ENCODE measurements around the gene PPFIA2.

The PPFIA2 gene

DNA sequence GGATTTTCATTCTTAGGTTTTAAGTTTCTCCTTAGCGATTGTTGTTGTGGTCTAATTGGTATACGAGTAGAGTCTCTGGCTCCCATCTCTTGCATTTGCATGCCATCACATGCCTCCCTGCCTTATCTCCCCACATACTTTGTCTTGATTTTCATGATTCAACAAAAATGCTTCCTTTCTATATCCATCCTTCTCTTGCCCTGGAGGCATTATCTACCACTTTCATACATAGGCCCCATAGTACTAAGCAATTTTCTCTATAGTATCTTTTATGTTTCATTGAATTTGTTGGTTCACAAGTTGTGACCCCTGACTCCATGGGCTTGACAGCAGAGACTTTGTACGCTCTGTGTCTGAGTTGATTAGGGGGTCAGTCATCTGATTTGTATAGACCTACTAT lies 455.2 kb downstream of the PPFIA2 start:
- no peak for TF ChIP-seq ZFX (IDR thresholded peaks at IDR 0.05)
- TF ChIP-seq, protein P1, sequence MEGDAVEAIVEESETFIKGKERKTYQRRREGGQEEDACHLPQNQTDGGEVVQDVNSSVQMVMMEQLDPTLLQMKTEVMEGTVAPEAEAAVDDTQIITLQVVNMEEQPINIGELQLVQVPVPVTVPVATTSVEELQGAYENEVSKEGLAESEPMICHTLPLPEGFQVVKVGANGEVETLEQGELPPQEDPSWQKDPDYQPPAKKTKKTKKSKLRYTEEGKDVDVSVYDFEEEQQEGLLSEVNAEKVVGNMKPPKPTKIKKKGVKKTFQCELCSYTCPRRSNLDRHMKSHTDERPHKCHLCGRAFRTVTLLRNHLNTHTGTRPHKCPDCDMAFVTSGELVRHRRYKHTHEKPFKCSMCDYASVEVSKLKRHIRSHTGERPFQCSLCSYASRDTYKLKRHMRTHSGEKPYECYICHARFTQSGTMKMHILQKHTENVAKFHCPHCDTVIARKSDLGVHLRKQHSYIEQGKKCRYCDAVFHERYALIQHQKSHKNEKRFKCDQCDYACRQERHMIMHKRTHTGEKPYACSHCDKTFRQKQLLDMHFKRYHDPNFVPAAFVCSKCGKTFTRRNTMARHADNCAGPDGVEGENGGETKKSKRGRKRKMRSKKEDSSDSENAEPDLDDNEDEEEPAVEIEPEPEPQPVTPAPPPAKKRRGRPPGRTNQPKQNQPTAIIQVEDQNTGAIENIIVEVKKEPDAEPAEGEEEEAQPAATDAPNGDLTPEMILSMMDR (conservative IDR thresholded peaks at IDR 0.05), result no peak
- H3K27ac ChIP-seq, result no peak overlapping the region

DNA sequence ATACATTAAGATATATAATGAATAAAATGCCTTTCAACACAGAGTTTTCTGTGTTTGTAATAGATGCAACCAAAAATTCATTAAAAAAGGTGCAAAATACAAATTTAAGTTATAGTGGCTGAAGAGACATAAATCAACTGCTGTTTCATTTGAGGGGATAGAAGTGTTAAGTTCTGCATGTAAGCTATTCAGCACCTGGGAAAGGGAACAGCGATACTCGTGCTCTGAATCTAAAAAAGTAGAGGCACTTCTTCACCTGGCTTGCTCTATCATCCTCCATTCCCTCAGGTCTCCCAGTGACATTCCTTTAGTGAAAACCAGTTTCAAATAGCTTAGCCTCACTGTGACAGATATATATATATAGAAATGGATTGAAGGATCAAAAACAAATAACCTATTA lies 458.7 kb downstream of the PPFIA2 start:
- TF ChIP-seq, protein P1 (conservative IDR thresholded peaks at IDR 0.05), result no peak
- TF ChIP-seq ZFX (IDR thresholded peaks at IDR 0.05), result no peak
- no peak overlapping the region for H3K27ac ChIP-seq

DNA sequence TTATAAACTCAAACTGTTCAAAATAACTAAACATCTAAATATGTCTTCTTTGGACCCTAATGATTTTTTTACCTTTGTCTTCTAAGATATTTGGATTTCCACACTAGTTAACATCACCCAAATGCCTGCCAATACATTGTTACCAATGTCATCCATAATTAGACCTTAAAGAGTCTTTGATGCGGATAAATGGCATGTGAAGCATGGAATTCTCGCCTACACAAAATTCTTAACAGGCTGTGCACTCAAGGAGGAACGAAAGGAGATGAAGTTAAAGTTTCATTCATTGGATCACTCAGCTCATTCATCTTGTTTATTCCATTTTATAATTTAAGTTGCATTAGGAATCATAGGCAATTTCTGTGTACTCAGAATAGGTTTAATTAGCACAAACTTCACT lies 461.5 kb downstream of the PPFIA2 start:
- H3K27ac ChIP-seq, result no peak overlapping the region
- TF ChIP-seq ZFX (IDR thresholded peaks at IDR 0.05), result no peak
- TF ChIP-seq, protein P1 (conservative IDR thresholded peaks at IDR 0.05), result no peak

DNA sequence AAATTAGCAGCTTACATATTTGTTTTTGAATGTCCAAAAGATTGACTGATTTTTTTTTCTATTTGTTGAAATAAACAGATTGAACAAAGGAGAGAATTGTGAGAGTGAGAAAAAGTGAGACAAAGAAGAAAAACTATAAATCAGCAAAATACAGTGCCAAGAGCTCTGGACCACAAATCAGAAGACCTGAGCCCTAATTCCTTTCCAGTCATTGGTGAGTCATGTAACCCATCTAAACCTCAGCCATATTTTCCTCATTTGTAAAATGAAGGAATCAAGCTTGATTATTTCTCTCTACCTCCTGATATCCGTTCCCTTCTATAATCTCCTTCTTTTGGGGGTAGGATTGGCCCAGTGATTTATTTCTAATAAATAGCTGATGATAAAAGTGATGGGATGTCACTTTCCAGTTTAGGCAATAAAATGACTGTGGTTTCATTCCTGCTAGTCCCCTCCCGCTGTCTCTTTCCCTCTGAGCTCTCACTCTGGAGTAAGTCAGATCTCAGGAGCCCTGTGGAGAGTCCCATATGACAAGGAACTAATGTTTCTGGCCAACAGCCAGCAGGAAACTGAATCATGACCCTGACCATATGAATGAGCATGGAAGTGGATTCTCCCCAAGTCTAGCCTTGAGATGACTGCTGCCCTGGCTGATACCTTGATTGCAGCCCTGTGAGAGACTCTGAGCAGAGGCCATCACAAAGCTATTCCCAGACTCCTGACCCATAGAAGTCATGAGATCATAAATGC lies 462.4 kb downstream of the PPFIA2 start:
- H3K27ac ChIP-seq, result no peak overlapping the region
- TF ChIP-seq, protein P1 (conservative IDR thresholded peaks at IDR 0.05), result no peak
- no peak for TF ChIP-seq ZFX (IDR thresholded peaks at IDR 0.05)

DNA sequence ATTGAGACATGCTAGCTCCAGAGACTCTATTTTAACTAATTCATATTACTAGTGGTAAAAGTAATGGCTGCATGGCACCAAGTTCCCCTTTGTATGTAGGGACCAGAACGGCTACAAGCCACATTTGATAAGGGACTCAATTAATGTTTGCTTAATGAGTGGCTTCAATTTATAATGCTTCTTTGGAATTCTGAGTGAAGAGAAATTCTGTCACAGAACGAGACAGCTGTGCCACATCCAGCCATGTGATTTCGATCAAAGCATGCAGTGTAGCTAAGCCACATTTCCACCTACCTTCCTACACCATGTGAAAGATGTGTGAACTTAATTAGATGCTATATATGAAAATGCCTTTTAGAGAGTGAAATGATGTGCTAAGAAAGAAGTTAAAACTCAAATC lies 463.9 kb downstream of the PPFIA2 start:
- TF ChIP-seq ZFX (IDR thresholded peaks at IDR 0.05), result no peak
- TF ChIP-seq, protein P1 (conservative IDR thresholded peaks at IDR 0.05), result no peak

DNA sequence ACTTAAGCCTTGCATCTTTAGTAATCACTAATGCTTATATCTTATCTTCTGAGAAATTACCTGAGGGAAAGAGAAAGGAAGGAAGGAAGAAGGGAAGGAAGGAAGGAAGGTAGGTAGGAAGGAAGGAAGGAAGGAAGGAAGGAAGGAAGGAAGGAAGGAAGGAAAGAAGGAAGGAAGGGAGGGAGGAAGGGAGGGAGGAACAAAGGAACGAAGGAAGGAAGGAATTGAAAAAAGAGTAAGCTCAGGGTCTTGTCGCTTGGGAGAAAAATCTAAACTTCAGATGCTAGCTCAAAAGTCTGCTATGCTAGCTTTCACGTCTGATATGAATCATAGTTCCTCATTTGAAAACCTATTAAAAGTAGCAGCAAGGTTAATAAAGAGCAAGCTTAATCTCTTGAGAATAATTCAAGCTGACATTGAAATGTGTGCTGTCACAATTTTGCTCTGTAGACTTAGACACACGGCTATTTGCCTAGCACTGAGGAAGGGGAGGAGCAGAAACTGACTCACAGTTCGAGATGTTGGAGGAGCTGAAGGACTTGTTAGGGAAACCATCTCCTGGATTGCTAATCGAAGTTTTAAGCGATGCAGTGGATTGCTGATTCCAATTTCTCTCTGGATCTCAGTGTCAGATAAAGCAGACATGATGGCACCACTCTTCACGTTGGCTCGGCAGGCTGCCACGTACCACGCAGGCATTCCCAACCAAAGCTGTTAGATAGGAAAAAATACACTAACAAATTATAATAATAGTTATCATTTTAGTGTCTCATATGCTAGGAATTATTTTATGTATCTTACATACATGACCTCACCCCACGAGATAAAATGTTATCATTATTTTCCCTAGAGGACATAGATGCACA lies 464.6 kb downstream of the PPFIA2 start:
- H3K27ac ChIP-seq, result no peak overlapping the region
- TF ChIP-seq ZFX (IDR thresholded peaks at IDR 0.05), result no peak
- TF ChIP-seq, protein P1 (conservative IDR thresholded peaks at IDR 0.05), result no peak

More for the DNA sequence above, 463.9 kb downstream of the PPFIA2 start:
- no peak overlapping the region for H3K27ac ChIP-seq

DNA sequence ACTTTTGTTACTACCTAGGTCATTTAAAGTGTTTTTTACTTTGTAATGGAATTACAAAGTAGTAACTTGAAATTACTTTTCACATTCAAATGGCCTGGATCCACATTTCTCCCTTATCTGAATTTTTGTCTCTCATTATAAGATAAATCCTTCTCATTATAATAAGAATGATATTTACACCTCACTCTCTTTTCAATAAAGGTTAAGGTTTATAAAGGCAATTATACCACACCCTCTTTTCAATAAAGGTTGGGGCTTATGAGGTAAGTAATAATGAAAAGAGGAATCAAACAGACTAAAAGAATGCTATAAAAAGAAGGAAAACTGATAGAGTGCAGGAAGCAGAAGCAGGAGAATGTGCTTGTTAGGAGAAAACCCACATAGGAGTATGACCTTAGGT lies 470.5 kb downstream of the PPFIA2 start:
- TF ChIP-seq, protein P1 (conservative IDR thresholded peaks at IDR 0.05), result no peak
- no peak for TF ChIP-seq ZFX (IDR thresholded peaks at IDR 0.05)

More for the DNA sequence above, 470.5 kb downstream of the PPFIA2 start:
- no peak overlapping the region for H3K27ac ChIP-seq
